Suprapubic skin (tissue), 3 donors: Measurements from ENCODE around the gene TADA1.

Experiments used
- CTCF ChIP-seq, 2 donors: fragments of 200-600 bp in 1 of 2; fragments of 450-650 bp in 1 of 2; sonication (generic) in 1 of 2; IDR thresholded peaks; one replicate each; pipeline ENCODE4 v1.5.1; 2016 to 2019; ENCODE audit warnings: antibody characterized with exemption in 2 of 2, mild to moderate bottlenecking in 1 of 2, moderate library complexity in 1 of 2
- POLR2A ChIP-seq, 2 donors: fragments of 450-650 bp; IDR thresholded peaks; one replicate each; pipeline ENCODE4 v1.6.1; 2017; ENCODE audit warnings: antibody characterized with exemption in 2 of 2, mild to moderate bottlenecking in 2 of 2, moderate library complexity in 2 of 2

GRCh38 chr1:166924823-166925541 is 48.9 kb upstream of the TADA1 start:
- TF ChIP-seq CTCF (IDR thresholded peaks at IDR 0.05) = no peak
- TF ChIP-seq POLR2A (IDR thresholded peaks at IDR 0.05) = no peak
